Hippocampal formation (tissue), 2 donors: ENCODE results near the gene ZNF442.
"Not testable (repeated sequence)": the region's sequence is repeated elsewhere in the genome, so short reads cannot be mapped to it uniquely, and the experiment has no call there.

ENCODE experiments used
- DNase-seq, 2 donors: peaks; one replicate each; lab custom pipeline; 2025; lab: John Stamatoyannopoulos, UW

The ZNF442 gene

DNA sequence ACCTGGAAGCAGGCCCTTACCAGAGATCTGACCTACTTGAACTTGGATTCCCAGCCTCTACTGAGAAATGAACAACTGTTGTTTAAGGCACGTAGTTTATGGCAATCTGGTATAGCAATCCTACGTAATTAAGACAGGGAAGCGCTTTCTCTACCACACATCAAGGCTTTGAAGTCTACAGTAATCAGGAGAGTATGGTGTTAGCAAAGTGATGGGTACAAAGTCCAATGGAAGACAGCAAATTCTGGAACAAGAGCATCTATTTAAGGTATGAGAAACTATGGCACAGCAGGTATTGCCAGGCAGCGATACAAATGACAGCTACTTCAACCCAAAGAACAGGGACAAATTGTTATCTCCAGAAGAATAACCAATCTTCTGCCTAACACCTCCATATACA, 35.1 kb downstream of the ZNF442 start:
- DNase-seq: no peak

DNA sequence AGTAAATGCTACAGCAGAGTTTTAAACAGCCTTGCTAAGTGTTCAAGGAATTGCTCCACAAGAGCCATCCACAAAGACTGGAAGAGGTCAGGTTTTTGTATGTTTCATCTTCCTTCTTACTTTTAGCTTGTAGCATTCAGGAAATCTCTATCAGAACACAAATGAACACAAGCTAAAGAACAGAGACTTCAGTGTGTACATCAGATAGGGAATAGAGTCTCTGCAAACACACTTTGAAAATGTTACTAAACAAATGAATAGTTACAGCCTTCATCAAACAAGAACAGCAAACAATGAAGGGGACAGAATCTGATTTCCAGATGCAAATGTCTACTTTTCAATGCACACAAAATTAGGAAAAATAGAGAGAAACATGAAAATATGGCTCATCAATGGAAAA, 39.8 kb downstream of the ZNF442 start:
- no peak for DNase-seq

DNA sequence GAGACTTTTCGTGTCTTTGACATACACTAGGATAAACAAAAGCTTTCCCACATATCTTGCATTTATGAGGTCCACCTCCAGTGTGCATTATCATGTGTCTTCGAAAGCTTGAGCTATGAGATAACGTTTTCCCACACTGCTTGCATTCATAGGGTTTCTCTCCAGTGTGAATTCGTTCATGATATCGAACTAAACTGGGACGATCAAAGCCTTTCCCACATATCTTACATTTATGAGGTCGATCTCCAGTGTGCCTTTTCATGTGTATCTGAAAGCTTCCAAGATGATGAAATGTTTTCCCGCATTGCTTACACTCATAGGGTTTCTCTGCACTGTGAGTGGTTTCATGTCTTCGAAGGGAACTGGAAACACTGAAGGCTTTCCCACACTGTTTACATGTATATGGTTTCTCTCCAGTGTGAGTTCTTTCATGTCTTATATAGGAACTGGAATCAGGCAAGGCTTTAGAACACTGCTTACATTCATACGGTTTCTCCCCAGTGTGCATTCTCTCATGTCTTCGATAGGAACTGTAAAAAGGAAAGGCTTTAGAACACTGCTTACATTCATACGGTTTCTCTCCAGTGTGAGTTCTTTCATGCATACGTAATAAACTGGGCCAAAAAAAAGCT, 46.6 kb downstream of the ZNF442 start:
- no peak for DNase-seq

DNA sequence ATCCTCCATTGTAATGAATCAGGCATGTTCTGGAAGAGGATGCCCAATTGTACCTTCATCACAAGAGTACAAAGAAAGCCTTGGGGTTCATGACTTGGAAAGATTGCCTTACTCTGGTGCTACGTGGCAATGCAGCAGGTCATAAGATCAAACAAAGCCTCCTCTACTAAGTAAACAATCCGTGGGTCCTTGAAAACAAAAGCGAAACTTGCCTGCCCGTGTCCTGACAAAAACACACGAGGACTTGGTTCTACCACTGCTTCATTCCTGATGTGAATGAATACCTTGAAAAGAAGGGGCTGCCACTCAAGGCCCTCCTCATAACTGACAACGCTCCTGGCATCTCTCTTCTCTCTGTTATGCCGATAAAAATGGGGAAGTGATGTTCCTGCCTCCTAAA, 50.9 kb downstream of the ZNF442 start:
- DNase-seq: no peak

DNA sequence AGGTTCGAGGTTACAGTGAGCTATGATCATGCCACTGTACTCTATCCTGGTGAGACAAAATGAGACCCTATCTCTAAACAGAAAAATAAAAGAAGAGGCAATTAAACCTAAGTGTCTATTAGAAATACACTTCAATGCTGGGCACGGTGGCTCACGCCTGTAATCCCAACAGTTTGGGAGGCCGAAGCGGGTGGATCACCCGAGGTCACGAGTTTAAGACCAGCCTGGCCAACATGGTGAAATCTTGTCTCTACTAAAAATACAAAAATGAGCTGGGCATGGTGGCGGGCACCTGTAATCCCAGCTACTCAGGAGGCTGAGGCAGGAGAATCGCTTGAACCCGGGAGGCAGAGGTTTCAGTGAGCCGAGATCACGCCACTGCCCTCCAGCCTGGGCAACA, 56.6 kb downstream of the ZNF442 start:
- DNase-seq: not testable (repeated sequence)
